Activated CD4-positive, alpha-beta T cell treated with anti-CD3 and anti-CD28 coated beads, Interleukin-2, amount 50 U/mL, for 24 hours (primary cell): Measurements from ENCODE around the gene DDI1.
"Not testable (repeated sequence)": the region's sequence is repeated elsewhere in the genome, so short reads cannot be mapped to it uniquely, and the experiment has no call there.

Experiments used
- DNase-seq, 2 donors: peaks; one replicate each; pipeline ENCODE4 v3.0.0-alpha.2; 2020; ENCODE audit warnings: low read depth in 1 of 2, low spot score in 1 of 2

Gene DDI1

GRCh38 chr11:104036995-104037394 lies 555 bp downstream of the DDI1 start:
- DNase-seq, result no peak

- DNase-seq, result no peak
Observed at GRCh38 chr11:104041792-104042191, 5.4 kb downstream of the DDI1 start.

- DNase-seq, result no peak
Observed at GRCh38 chr11:104043142-104043541, 6.7 kb downstream of the DDI1 start.

- DNase-seq, result no peak
Observed at GRCh38 chr11:104043678-104044239, 7.3 kb downstream of the DDI1 start.

GRCh38 chr11:104046331-104046730 lies 9.9 kb downstream of the DDI1 start:
- DNase-seq, result no peak

GRCh38 chr11:104046858-104047257 lies 10.4 kb downstream of the DDI1 start:
- not testable (repeated sequence) for DNase-seq

- DNase-seq, result no peak
Observed at GRCh38 chr11:104049116-104049515, 12.7 kb downstream of the DDI1 start.

GRCh38 chr11:104051778-104052177 lies 15.3 kb downstream of the DDI1 start:
- DNase-seq, result no peak

GRCh38 chr11:104053743-104054478 lies 17.5 kb downstream of the DDI1 start:
- no peak for DNase-seq

- DNase-seq, result no peak
Observed at GRCh38 chr11:104054911-104055529, 18.6 kb downstream of the DDI1 start.

- DNase-seq, result no peak
Observed at GRCh38 chr11:104055596-104055995, 19.2 kb downstream of the DDI1 start.

- no peak for DNase-seq
Observed at GRCh38 chr11:104057908-104058307, 21.5 kb downstream of the DDI1 start.

- DNase-seq, result no peak
Observed at GRCh38 chr11:104058680-104059079, 22.2 kb downstream of the DDI1 start.

GRCh38 chr11:104060004-104060794 lies 23.8 kb downstream of the DDI1 start:
- no peak for DNase-seq

GRCh38 chr11:104060820-104061219 lies 24.4 kb downstream of the DDI1 start:
- no peak for DNase-seq

GRCh38 chr11:104061853-104062521 lies 25.5 kb downstream of the DDI1 start:
- DNase-seq, result no peak

GRCh38 chr11:104064034-104064630 lies 27.7 kb downstream of the DDI1 start:
- no peak for DNase-seq

- DNase-seq, result no peak
Observed at GRCh38 chr11:104067534-104067933, 31.1 kb downstream of the DDI1 start.

- no peak for DNase-seq
Observed at GRCh38 chr11:104073950-104074705, 37.7 kb downstream of the DDI1 start.

- no peak for DNase-seq
Observed at GRCh38 chr11:104075091-104075490, 38.7 kb downstream of the DDI1 start.
